SU-DHL-6 (cell line): Measurements from ENCODE around the gene GRM5.
"Not testable (repeated sequence)": the region's sequence is repeated elsewhere in the genome, so short reads cannot be mapped to it uniquely, and the experiment has no call there.

Experiments
- H2AFZ ChIP-seq: fragments of 200-600 bp; sonication (generic); 2 replicates; pipeline ENCODE4 v1.6.1; 2014; ENCODE audit warnings: low read depth, mild to moderate bottlenecking, moderate library complexity, mixed read lengths, antibody characterized with exemption, low read length; ENCODE audit not compliant: severe bottlenecking
- H3F3A ChIP-seq: fragments of 200-600 bp; shearing (Covaris generic); 2 replicates; pipeline ENCODE4 v1.6.0; 2016; ENCODE audit warnings: antibody characterized with exemption, mild to moderate bottlenecking; ENCODE audit not compliant: insufficient read depth
- H3K27ac ChIP-seq: fragments of 200-600 bp; sonication (generic); 2 replicates; pipeline ENCODE4 v1.5.1; 2016; ENCODE audit warnings: low read depth, mild to moderate bottlenecking, low read length, moderate library complexity, mixed read lengths
- H3K27me3 ChIP-seq: fragments of 200-600 bp; sonication (generic), shearing (Covaris generic); 2 replicates; pipeline ENCODE4 v1.6.0; 2014; ENCODE audit warnings: mild to moderate bottlenecking, low read length
- H3K36me3 ChIP-seq: fragments of 200-600 bp; sonication (generic); 2 replicates; pipeline ENCODE4 v1.6.1; 2014; ENCODE audit warnings: mild to moderate bottlenecking, low read length, mixed read lengths
- H3K4me2 ChIP-seq: fragments of 300-600, 200-600 bp; shearing (Covaris generic), sonication (generic); 2 replicates; pipeline ENCODE4 v1.6.0; 2014; ENCODE audit warnings: low read length, low read depth, mild to moderate bottlenecking; ENCODE audit not compliant: poor library complexity, severe bottlenecking
- H3K4me3 ChIP-seq: fragments of 200-600 bp; sonication (generic); 2 replicates; pipeline ENCODE4 v1.5.1; 2014; ENCODE audit warnings: antibody characterized with exemption, low read length, mild to moderate bottlenecking, mixed read lengths; ENCODE audit not compliant: insufficient read depth, poor library complexity, severe bottlenecking
- H3K79me2 ChIP-seq: fragments of 200-600 bp; sonication (generic); 2 replicates; pipeline ENCODE4 v1.6.1; 2014; ENCODE audit warnings: mild to moderate bottlenecking, low read length, moderate library complexity; ENCODE audit not compliant: insufficient read depth
- H3K9ac ChIP-seq: fragments of 200-600 bp; sonication (generic); 2 replicates; pipeline ENCODE4 v1.7.0; 2014; ENCODE audit warnings: mild to moderate bottlenecking, low read length
- H3K9me2 ChIP-seq: fragments of 200-600 bp; sonication (generic); replicated peaks from 2 replicates; pipeline ENCODE4 v1.6.1; 2014; ENCODE audit warnings: low read length; ENCODE audit not compliant: insufficient read depth
- H3K9me3 ChIP-seq: fragments of 200-600 bp; sonication (generic); 2 replicates; pipeline ENCODE4 v1.6.1; 2014; ENCODE audit warnings: low read length, mixed read lengths; ENCODE audit not compliant: insufficient read depth
- H4K20me1 ChIP-seq: fragments of 200-600 bp; sonication (generic); 2 replicates; pipeline ENCODE4 v1.6.1; 2014; ENCODE audit warnings: low read depth, mild to moderate bottlenecking, antibody characterized with exemption, low read length, moderate library complexity, mixed read lengths
- EZH2phosphoT487 ChIP-seq: fragments of 200-600 bp; sonication (generic), shearing (Covaris generic); conservative IDR thresholded peaks from 2 replicates; pipeline ENCODE4 v1.6.1; 2018; ENCODE audit warnings: mild to moderate bottlenecking, antibody characterized with exemption, low read length, moderate library complexity, mixed read lengths
- TF ChIP-seq, protein P1 (sequence below): fragments of 200-600 bp; sonication (generic); IDR thresholded peaks from one replicate; pipeline ENCODE4 v1.5.1; 2017; ENCODE audit warnings: antibody characterized with exemption, mild to moderate bottlenecking, low read length, moderate library complexity; ENCODE audit not compliant: insufficient read depth, poor library complexity, severe bottlenecking

Gene GRM5

DNA sequence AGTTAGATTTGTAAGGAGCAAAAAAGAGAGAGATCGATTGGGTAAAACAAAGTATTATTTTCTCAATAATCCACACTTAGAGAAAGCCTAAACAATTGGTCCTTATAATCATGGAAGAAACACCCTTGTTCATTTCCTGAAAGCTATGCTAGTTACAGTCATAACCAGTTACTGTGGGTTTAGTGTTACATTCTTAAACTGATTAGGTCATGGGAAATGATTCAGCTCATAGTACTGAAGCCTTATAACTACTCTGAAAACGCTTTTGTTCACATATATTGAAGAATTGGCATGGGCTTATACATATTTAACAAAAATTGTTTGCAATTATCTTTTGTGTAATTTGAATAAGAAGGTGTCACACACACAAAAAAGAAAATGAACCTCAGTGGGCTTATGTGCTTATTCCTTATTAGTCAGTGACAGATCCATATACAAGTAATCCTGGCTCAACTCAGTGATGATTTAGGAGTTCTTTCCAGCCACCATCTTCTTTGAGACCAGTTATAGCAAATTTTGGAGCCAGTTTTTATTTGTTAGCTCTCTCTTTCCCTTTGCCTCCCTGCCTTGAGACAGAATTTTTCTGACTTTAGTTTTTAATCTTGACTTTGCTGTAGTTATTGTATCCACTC, 529.8 kb downstream of the GRM5 start:
- Histone ChIP-seq H3K9ac (no peak overlapping the region), H3K4me3 (no peak overlapping the region), H3F3A (no peaks in the 10 kb centered on the region), H3K36me3 (no peaks in the 10 kb centered on the region), H3K27me3 (no peaks in the 10 kb centered on the region), H3K79me2 (no peaks in the 10 kb centered on the region), H3K9me2 (no peaks in the 10 kb centered on the region), H4K20me1 (no peaks in the 10 kb centered on the region), H3K27ac (no peak overlapping the region), H3K9me3 (no peaks in the 10 kb centered on the region), H3K4me2 (no peak overlapping the region), H2AFZ (no peak overlapping the region)
- TF ChIP-seq EZH2phosphoT487: no peak

DNA sequence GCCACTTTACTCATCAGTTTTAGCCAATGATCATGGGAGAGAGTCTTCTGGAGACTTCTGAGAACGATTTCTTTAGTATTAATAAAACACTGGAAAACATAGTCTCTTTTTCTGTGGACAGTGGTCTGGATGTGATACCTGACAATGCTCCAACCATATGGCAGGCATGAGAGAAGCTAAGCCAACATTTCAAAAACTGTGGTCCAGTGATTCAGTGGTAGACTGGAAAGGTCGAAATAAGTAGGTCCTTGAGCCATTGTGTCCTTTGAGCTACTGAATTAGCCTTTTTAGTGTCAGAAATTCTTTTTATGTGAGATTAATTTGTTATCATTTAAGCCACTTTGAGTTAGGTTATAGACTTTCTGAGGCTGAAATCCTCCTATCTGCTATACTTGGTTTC, 530.5 kb downstream of the GRM5 start:
- no peak overlapping the region for H3K27ac ChIP-seq

DNA sequence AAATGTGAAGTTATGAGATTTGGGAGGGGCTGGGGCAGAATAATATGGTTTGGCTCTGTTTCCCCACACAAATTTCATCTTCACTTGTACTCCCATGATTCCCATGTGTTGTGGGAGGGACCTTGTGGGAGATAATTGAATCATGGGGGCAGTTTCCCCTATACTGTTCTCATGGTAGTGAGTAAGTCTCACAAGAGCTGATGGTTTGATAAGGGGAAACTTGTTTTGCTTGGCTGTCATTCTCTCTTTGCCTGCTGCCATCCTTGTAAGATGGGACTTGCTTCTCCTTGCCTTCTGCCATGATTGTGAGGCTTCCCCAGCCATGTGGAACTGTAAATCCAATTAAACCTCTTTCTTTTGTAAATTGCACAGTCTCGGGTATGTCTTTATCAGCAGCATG, 531.1 kb downstream of the GRM5 start:
- H3K9me2 ChIP-seq, H3K4me3 ChIP-seq, H3F3A ChIP-seq, H2AFZ ChIP-seq, H3K27me3 ChIP-seq, H3K9ac ChIP-seq, H3K27ac ChIP-seq, H3K36me3 ChIP-seq, H3K9me3 ChIP-seq, H3K79me2 ChIP-seq, H4K20me1 ChIP-seq, H3K4me2 ChIP-seq: not testable (repeated sequence)

More for the DNA sequence above, 530.5 kb downstream of the GRM5 start:
- Histone ChIP-seq H3K9me3 (no peaks in the 10 kb centered on the region), H3F3A (no peaks in the 10 kb centered on the region), H3K4me2 (no peak overlapping the region), H3K4me3 (no peak overlapping the region), H2AFZ (no peak overlapping the region), H3K27me3 (no peaks in the 10 kb centered on the region), H3K79me2 (no peaks in the 10 kb centered on the region), H3K9ac (no peak overlapping the region), H3K36me3 (no peaks in the 10 kb centered on the region), H4K20me1 (no peaks in the 10 kb centered on the region), H3K9me2 (no peaks in the 10 kb centered on the region)
- TF ChIP-seq, protein P1, sequence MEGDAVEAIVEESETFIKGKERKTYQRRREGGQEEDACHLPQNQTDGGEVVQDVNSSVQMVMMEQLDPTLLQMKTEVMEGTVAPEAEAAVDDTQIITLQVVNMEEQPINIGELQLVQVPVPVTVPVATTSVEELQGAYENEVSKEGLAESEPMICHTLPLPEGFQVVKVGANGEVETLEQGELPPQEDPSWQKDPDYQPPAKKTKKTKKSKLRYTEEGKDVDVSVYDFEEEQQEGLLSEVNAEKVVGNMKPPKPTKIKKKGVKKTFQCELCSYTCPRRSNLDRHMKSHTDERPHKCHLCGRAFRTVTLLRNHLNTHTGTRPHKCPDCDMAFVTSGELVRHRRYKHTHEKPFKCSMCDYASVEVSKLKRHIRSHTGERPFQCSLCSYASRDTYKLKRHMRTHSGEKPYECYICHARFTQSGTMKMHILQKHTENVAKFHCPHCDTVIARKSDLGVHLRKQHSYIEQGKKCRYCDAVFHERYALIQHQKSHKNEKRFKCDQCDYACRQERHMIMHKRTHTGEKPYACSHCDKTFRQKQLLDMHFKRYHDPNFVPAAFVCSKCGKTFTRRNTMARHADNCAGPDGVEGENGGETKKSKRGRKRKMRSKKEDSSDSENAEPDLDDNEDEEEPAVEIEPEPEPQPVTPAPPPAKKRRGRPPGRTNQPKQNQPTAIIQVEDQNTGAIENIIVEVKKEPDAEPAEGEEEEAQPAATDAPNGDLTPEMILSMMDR: no peak
- TF ChIP-seq EZH2phosphoT487: no peak

DNA sequence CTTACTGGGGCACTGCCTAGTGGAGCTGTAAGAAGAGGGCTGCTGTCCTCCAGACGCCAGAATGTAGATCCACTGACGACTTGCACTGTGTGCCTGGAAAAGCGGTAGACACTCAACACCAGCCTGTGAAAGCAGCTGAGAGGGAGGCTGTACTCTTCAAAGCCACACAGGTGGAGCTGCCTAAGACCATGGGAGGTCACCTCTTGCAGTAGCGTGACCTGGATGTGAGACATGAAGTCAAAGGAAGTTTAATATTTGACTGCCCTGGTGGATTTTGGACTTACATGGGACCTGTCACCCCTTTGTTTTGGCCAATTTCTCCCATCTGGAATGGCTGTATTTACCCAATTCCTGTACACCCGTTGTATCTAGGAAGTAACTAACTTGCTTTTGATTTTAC, 531.6 kb downstream of the GRM5 start:
- Histone ChIP-seq H3K27ac (no peak overlapping the region), H3K27me3 (no peaks in the 10 kb centered on the region), H3K36me3 (no peaks in the 10 kb centered on the region), H3K9me3 (no peaks in the 10 kb centered on the region), H3K4me2 (no peak overlapping the region), H3K9ac (no peak overlapping the region), H3K4me3 (no peak overlapping the region), H3K79me2 (no peaks in the 10 kb centered on the region), H3K9me2 (no peaks in the 10 kb centered on the region), H3F3A (no peaks in the 10 kb centered on the region), H2AFZ (no peak overlapping the region), H4K20me1 (no peaks in the 10 kb centered on the region)
- TF ChIP-seq, protein P1: no peak
- TF ChIP-seq EZH2phosphoT487: no peak
